Astrocyte (in vitro differentiated cells and primary cell): ENCODE data around the gene TTF1.

Experiments used
- EZH2 ChIP-seq: IDR thresholded peaks from 2 replicates; pipeline ENCODE4 v1.6.1; 2012; ENCODE audit warnings: mild to moderate bottlenecking, low read length, inconsistent platforms; ENCODE audit not compliant: insufficient read depth
- TF ChIP-seq, protein P1 (sequence below): IDR thresholded peaks from 2 replicates; pipeline ENCODE4 v1.5.1; 2011; ENCODE audit warnings: low read depth, mild to moderate bottlenecking, inconsistent platforms, low read length, moderate library complexity; ENCODE audit not compliant: insufficient read depth

DNA sequence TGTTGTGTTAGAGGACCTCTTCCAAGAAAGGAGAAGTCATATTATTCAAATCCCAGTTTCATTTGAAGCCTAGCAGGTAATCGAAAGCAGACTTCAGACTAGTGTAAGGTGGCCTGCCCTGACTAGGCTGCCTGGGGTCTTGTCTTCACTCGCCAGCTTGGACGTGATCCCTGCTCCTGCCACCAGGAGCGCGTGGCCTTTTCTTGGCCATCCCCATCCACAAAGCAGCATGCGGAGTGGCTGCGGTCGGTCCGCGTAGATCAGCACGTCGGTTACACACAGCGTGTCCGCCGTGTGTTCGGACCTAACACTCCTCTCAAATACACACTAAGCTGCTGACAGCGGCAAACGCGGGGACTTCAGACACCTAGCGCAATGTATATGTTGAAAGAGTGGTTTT is 40.7 kb upstream of the TTF1 start:
- TF ChIP-seq, protein P1, sequence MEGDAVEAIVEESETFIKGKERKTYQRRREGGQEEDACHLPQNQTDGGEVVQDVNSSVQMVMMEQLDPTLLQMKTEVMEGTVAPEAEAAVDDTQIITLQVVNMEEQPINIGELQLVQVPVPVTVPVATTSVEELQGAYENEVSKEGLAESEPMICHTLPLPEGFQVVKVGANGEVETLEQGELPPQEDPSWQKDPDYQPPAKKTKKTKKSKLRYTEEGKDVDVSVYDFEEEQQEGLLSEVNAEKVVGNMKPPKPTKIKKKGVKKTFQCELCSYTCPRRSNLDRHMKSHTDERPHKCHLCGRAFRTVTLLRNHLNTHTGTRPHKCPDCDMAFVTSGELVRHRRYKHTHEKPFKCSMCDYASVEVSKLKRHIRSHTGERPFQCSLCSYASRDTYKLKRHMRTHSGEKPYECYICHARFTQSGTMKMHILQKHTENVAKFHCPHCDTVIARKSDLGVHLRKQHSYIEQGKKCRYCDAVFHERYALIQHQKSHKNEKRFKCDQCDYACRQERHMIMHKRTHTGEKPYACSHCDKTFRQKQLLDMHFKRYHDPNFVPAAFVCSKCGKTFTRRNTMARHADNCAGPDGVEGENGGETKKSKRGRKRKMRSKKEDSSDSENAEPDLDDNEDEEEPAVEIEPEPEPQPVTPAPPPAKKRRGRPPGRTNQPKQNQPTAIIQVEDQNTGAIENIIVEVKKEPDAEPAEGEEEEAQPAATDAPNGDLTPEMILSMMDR, result no peak
- TF ChIP-seq EZH2, result no peak
